B cell (primary cell): Measurements from ENCODE around the gene SPRYD3. TPM values are rescaled to one million over a fixed set of nuclear protein-coding genes. Genes with fewer than 3 reads are reported as not detected.
"Not testable (repeated sequence)": the region's sequence is repeated elsewhere in the genome, so short reads cannot be mapped to it uniquely, and the experiment has no call there.

Experiments used
- ATAC-seq: fragments of 200-7000 bp; cut with Tn5 transposase; one replicate; pipeline ENCODE4 v1.10.0; 2021; ENCODE audit warnings: low read depth, mild to moderate bottlenecking, moderate number of reproducible peaks, moderate library complexity
- CTCF ChIA-PET: fragments of 350-600 bp; sonication (Branson Sonifier 250); formaldehyde crosslinking; loops from one replicate; lab custom pipeline; 2021; ENCODE audit warnings: antibody characterized with exemption, inconsistent platforms; lab: Charles Lee
- POLR2A ChIA-PET: fragments of 350-600 bp; sonication (Branson Sonifier 250); formaldehyde crosslinking; loops from one replicate; lab custom pipeline; 2021; ENCODE audit warnings: antibody characterized with exemption; lab: Charles Lee
- DNase-seq: peaks from one replicate; pipeline ENCODE4 v3.0.0; 2013
- H2AFZ ChIP-seq: 2 replicates; pipeline ENCODE4 v1.6.1; 2012; ENCODE audit warnings: mild to moderate bottlenecking, low read depth, low read length; ENCODE audit not compliant: insufficient read depth, poor library complexity, severe bottlenecking
- H3K27ac ChIP-seq, 2 donors: 1 replicate in 1 of 2; 2 replicates in 1 of 2; pipeline ENCODE4 v1.5.1; 2012 to 2013; ENCODE audit warnings: low read length in 2 of 2, mild to moderate bottlenecking in 2 of 2, moderate library complexity in 1 of 2
- H3K27me3 ChIP-seq, 4 experiments: fragments of 200-600 bp in 1 of 4; sonication (generic) in 1 of 4; replicated peaks in 1 of 4; 1 replicate in 2 of 4; 2 replicates in 2 of 4; pipeline versions ENCODE4 v1.6.1 to v1.7.0; 2013 to 2016; ENCODE audit warnings: low read length in 3 of 4, mild to moderate bottlenecking in 2 of 4, mixed read lengths in 1 of 4, moderate library complexity in 1 of 4; ENCODE audit not compliant: insufficient read depth in 4 of 4, control insufficient read depth in 3 of 4; ENCODE audit errors: control extremely low read depth in 1 of 4
- H3K36me3 ChIP-seq, 2 experiments: replicated peaks in 1 of 2; 1 replicate in 1 of 2; 2 replicates in 1 of 2; pipeline versions ENCODE4 v1.6.1 to v1.7.1; 2013; ENCODE audit warnings: low read length in 1 of 2; ENCODE audit not compliant: insufficient read depth in 2 of 2, control insufficient read depth in 1 of 2; ENCODE audit errors: control extremely low read depth in 1 of 2, extremely low read depth in 1 of 2
- H3K4me1 ChIP-seq, 2 donors: fragments of 200-600 bp in 1 of 2; sonication (generic) in 1 of 2; 1 replicate in 1 of 2; 2 replicates in 1 of 2; pipeline versions ENCODE4 v1.5.1 to v1.6.1; 2013 to 2017; ENCODE audit warnings: low read length in 2 of 2; ENCODE audit not compliant: control insufficient read depth in 2 of 2, insufficient read depth in 2 of 2
- H3K4me2 ChIP-seq: replicated peaks from 2 replicates; pipeline ENCODE3; 2012; ENCODE audit warnings: mild to moderate bottlenecking, low read depth, low read length; ENCODE audit not compliant: poor library complexity, severe bottlenecking
- H3K4me3 ChIP-seq, 5 experiments: fragments of 200-600 bp in 1 of 5; sonication (generic) in 1 of 5; 1 replicate in 3 of 5; 2 replicates in 2 of 5; pipeline versions ENCODE4 v1.5.1 to v1.7.0; 2011 to 2016; ENCODE audit warnings: low read length in 4 of 5, mild to moderate bottlenecking in 4 of 5, low read depth in 2 of 5, control low read depth in 1 of 5, moderate library complexity in 1 of 5; ENCODE audit not compliant: insufficient read depth in 1 of 5; ENCODE audit errors: control extremely low read depth in 1 of 5, extremely low read depth in 1 of 5
- H3K79me2 ChIP-seq: fragments of 200-600 bp; sonication (generic); one replicate; pipeline ENCODE4 v1.6.0; 2016; ENCODE audit warnings: low read length; ENCODE audit not compliant: control insufficient read depth, insufficient read depth
- H3K9ac ChIP-seq: fragments of 200-600 bp; sonication (generic); 2 replicates; pipeline ENCODE4 v1.6.1; 2017; ENCODE audit warnings: mild to moderate bottlenecking, low read length, moderate library complexity
- H3K9me3 ChIP-seq, 3 donors: one replicate each; pipeline versions ENCODE4 v1.6.1 to v1.7.1; 2013; ENCODE audit warnings: low read length in 2 of 3; ENCODE audit not compliant: control insufficient read depth in 2 of 3, insufficient read depth in 1 of 3; ENCODE audit errors: control extremely low read depth in 1 of 3
- H4K20me1 ChIP-seq: 2 replicates; pipeline ENCODE4 v1.6.0; 2012; ENCODE audit warnings: mild to moderate bottlenecking, low read length; ENCODE audit not compliant: insufficient read depth, control insufficient read depth, poor library complexity, severe bottlenecking
- H3K27ac Mint-ChIP-seq: one replicate; pipeline ENCODE4 v1.8.0; 2021; ENCODE audit warnings: mixed read lengths
- H3K27me3 Mint-ChIP-seq: one replicate; pipeline ENCODE4 v1.8.0; 2021; ENCODE audit warnings: mixed read lengths
- H3K4me1 Mint-ChIP-seq: one replicate; pipeline ENCODE4 v1.8.0; 2021; ENCODE audit warnings: mixed read lengths
- H3K4me3 Mint-ChIP-seq: one replicate; pipeline ENCODE4 v1.8.0; 2021; ENCODE audit warnings: mixed read lengths
- H3K9me3 Mint-ChIP-seq: one replicate; pipeline ENCODE4 v1.8.0; 2022; ENCODE audit warnings: mixed read lengths; ENCODE audit not compliant: insufficient read depth
- CTCF ChIP-seq: fragments of 200-600 bp; IDR thresholded peaks from one replicate; pipeline ENCODE4 v1.8.0; 2022; ENCODE audit warnings: antibody characterized with exemption, mild to moderate bottlenecking
- EZH2 ChIP-seq: IDR thresholded peaks from 2 replicates; pipeline ENCODE4 v1.6.1; 2012; ENCODE audit warnings: borderline replicate concordance, low read depth, mild to moderate bottlenecking, moderate library complexity, low read length; ENCODE audit not compliant: insufficient read depth, poor library complexity, severe bottlenecking
- WGBS: methylation state at CpG from one replicate; pipeline ENCODE4 v1.1.5; 2013; ENCODE audit warnings: missing lambda C conversion rate; ENCODE audit not compliant: insufficient coverage; 5-methylcytosine and 5-hydroxymethylcytosine counted together
- intact Hi-C: fragments of 100-400 bp; cut with micrococcal nuclease; formaldehyde crosslinking; loops from one replicate; pipeline ENCODE4 v1.10.0; 2022
- polyA plus RNA-seq: library from polyadenylated mRNA; depleted of rRNA; stranded (reverse); fragments of >200 nt; gene quantifications from 2 replicates; pipeline ENCODE4 v1.2.3, GENCODE V29; 2012
- total RNA-seq, 2 donors: library from RNA; stranded (reverse); fragments of 120-200 nt in 1 of 2; gene quantifications; 1 replicate in 1 of 2; 2 replicates in 1 of 2; pipeline versions ENCODE4 v1.2.3 to v1.2.4, GENCODE V29; 2013 to 2022

SPRYD3 gene
- total and polyA plus RNA-seq, 2 donors (not counting 1 experiment from before 2014, with no cell fraction given), result 15.9 to 43.3 TPM

GRCh38 chr12:53096089-53096741 lies 17.0 kb upstream of the SPRYD3 start:
- H3K4me3 ChIP-seq, result no peak overlapping the region
- H4K20me1 ChIP-seq, result no peaks in the 10 kb centered on the region
- no peak overlapping the region for H2AFZ ChIP-seq
- peaks cover 0 to 18% (median 8%) of the 10 kb centered on the region in 4 experiments for H3K27me3 ChIP-seq
- DNase-seq (no peak), ATAC-seq (no peak)
- no peaks in the 10 kb centered on the region for H3K9me3 ChIP-seq
- intact Hi-C loops, result loop anchor here (5.0 kb wide), 1 partner anchor 44 kb away; the partner anchor contains the start of gene TNS2
- H3K79me2 ChIP-seq, result no peaks in the 10 kb centered on the region
- H3K4me2 ChIP-seq, result no peak overlapping the region
- 80% methylated on average over 2 of the region's 11 CpGs for WGBS
- Mint-ChIP-seq H3K4me1 (peaks cover 28% of the 10 kb centered on the region), H3K4me3 (peak overlapping the region; percentile 44), H3K9me3 (no peaks in the 10 kb centered on the region), H3K27ac (no peak overlapping the region), H3K27me3 (peaks cover 25% of the 10 kb centered on the region)
- H3K9ac ChIP-seq, result no peak overlapping the region
- peaks cover 18 to 23% of the 10 kb centered on the region in 2 donors for H3K4me1 ChIP-seq
- H3K27ac ChIP-seq, result no peak overlapping the region
- CTCF ChIA-PET, result interaction anchor here (3.4 to 13.1 kb wide), 2 partner anchors 11 to 29 kb away, joined by 22 to 344 read pairs; no protein-coding TSS in a partner anchor
- H3K36me3 ChIP-seq, result no peaks in the 10 kb centered on the region
- TF ChIP-seq CTCF, result no peak
- TF ChIP-seq EZH2, result no peak
- POLR2A ChIA-PET, result no interaction called here

GRCh38 chr12:53095596-53095895 lies 16.4 kb upstream of the SPRYD3 start:
- ATAC-seq, H3K4me3 ChIP-seq, H3K4me3 Mint-ChIP-seq, DNase-seq, H3K79me2 ChIP-seq, H3K27ac ChIP-seq, H3K4me2 ChIP-seq, H3K27ac Mint-ChIP-seq, H2AFZ ChIP-seq, H4K20me1 ChIP-seq, POLR2A ChIA-PET, H3K9me3 ChIP-seq, H3K9me3 Mint-ChIP-seq, H3K36me3 ChIP-seq, H3K9ac ChIP-seq: not testable (repeated sequence)
- H3K27me3 ChIP-seq, result peaks cover 0 to 18% (median 8%) of the 10 kb centered on the region in 4 experiments
- WGBS, result no CpG with 5 or more reads among the region's 3 CpGs
- Mint-ChIP-seq H3K27me3 (peaks cover 27% of the 10 kb centered on the region), H3K4me1 (peaks cover 28% of the 10 kb centered on the region)
- CTCF ChIA-PET, result interaction anchor here (0.7 to 13.1 kb wide), 2 partner anchors 28 to 1342 kb away, joined by 3 to 344 read pairs; no protein-coding TSS in a partner anchor
- intact Hi-C loops, result loop anchor here (5.0 kb wide), 1 partner anchor 43 kb away; the partner anchor contains the start of gene TNS2
- peaks cover 18 to 23% of the 10 kb centered on the region in 2 donors for H3K4me1 ChIP-seq

- H2AFZ ChIP-seq, ATAC-seq, DNase-seq, H3K9ac ChIP-seq, H3K36me3 ChIP-seq, H3K27ac Mint-ChIP-seq, H3K27ac ChIP-seq, H3K79me2 ChIP-seq, H4K20me1 ChIP-seq, POLR2A ChIA-PET, H3K9me3 Mint-ChIP-seq, H3K4me3 ChIP-seq, H3K4me3 Mint-ChIP-seq, H3K4me2 ChIP-seq, H3K9me3 ChIP-seq: not testable (repeated sequence)
- CTCF ChIA-PET, result interaction anchor here (0.7 to 13.1 kb wide), 3 partner anchors 8 to 1342 kb away, joined by 3 to 344 read pairs (median 4); partner anchors contain the start of gene SOAT2
- WGBS, result no CpG with 5 or more reads among the region's 5 CpGs
- intact Hi-C loops, result loop anchor here (5.0 kb wide), 1 partner anchor 43 kb away; the partner anchor contains the start of gene TNS2
- Histone ChIP-seq H3K4me1 (peaks cover 18 to 23% of the 10 kb centered on the region in 2 donors), H3K27me3 (peaks cover 0 to 18% (median 8%) of the 10 kb centered on the region in 4 experiments)
- H3K4me1 Mint-ChIP-seq, result peaks cover 28% of the 10 kb centered on the region
- H3K27me3 Mint-ChIP-seq, result peaks cover 29% of the 10 kb centered on the region
Measured at GRCh38 chr12:53094796-53095595, 15.8 kb upstream of the SPRYD3 start.
